GM23248 (cell line): ENCODE data around the gene HSD17B8.

Source experiments
- EZH2 ChIP-seq: fragments of 200-600 bp; sonication (generic); IDR thresholded peaks from 2 replicates; pipeline ENCODE4 v1.6.1; 2018; ENCODE audit warnings: antibody characterized with exemption, mild to moderate bottlenecking; ENCODE audit not compliant: insufficient read depth, poor library complexity, severe bottlenecking
- EZH2phosphoT487 ChIP-seq: fragments of 200-600 bp; sonication (generic); IDR thresholded peaks from 2 replicates; pipeline ENCODE4 v1.6.1; 2018; ENCODE audit warnings: antibody characterized with exemption, moderate library complexity, mild to moderate bottlenecking, low read depth; ENCODE audit not compliant: insufficient read depth

- no peak for TF ChIP-seq EZH2
- TF ChIP-seq EZH2phosphoT487 = no peak
Measured at GRCh38 chr6:33248932-33249731, 44.7 kb downstream of the HSD17B8 start.
